ENCODE data around the gene SPCS3.

DNA sequence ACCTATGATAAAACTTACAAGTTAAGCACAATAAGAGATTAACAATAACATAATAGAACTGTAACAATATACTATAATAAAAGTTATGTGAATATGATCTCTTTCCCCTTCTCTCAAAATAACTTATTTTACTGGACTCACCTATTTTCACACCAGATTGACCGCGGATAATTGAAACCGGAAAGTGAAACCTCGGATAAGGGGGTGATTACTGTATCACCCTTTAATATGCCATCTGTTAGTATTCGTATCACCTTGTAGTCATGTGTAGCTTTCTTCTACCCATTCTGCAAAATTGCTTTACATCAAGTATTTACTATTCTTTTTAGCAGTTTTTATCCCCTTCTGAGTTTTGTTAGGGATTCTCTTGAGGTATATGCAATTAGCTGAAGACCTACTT, 1.8 kb downstream of the SPCS3 start:
- TF ChIP-seq EZH2 (IDR thresholded peaks at IDR 0.05; ENCODE audit: borderline replicate concordance, low read depth, low read length, poor library complexity, severe bottlenecking), result no peak
- TF ChIP-seq, protein P1, sequence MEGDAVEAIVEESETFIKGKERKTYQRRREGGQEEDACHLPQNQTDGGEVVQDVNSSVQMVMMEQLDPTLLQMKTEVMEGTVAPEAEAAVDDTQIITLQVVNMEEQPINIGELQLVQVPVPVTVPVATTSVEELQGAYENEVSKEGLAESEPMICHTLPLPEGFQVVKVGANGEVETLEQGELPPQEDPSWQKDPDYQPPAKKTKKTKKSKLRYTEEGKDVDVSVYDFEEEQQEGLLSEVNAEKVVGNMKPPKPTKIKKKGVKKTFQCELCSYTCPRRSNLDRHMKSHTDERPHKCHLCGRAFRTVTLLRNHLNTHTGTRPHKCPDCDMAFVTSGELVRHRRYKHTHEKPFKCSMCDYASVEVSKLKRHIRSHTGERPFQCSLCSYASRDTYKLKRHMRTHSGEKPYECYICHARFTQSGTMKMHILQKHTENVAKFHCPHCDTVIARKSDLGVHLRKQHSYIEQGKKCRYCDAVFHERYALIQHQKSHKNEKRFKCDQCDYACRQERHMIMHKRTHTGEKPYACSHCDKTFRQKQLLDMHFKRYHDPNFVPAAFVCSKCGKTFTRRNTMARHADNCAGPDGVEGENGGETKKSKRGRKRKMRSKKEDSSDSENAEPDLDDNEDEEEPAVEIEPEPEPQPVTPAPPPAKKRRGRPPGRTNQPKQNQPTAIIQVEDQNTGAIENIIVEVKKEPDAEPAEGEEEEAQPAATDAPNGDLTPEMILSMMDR (conservative IDR thresholded peaks at IDR 0.05; ENCODE audit: low read depth, low read length), result no peak

Data from A673 (cell line).